ENCODE measurements around the gene SPTLC1. TPM values are rescaled to one million over a fixed set of nuclear protein-coding genes. Genes with fewer than 3 reads are reported as not detected.

Gene SPTLC1
- total and polyA plus RNA-seq, 3 donors from 2014 or later, result 71.6 to 104 (median 77.1) TPM

DNA sequence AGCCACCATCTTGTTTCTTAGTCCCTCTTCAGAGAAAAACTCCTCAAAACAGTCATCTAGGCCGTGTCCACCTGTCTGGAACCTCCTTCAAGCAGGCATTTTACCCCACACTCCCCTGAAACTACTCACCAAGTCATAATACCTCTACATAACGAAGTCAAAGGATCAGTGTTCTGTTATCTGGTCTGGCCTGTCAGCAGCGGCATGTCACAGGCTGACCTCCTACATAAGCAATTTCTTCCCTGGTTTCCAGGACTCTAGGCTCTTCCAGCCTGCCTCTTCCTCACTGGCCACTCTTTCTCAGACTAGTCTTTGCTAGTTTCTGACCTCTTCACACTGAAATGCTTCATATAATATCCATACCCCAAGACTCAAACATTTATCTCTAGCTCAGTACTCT, 72.2 kb downstream of the SPTLC1 start:
- DNase-seq, result no peak
- Histone ChIP-seq H3K27ac (no peak overlapping the region), H3K27me3 (no peaks in the 10 kb centered on the region), H3K36me3 (ENCODE audit: low read depth, missing control alignments) (no peaks in the 10 kb centered on the region), H3K4me1 (no peaks in the 10 kb centered on the region), H3K9me3 (no peaks in the 10 kb centered on the region), H3K4me3 (no peak overlapping the region)
- intact Hi-C loops (cut with DNase I; ENCODE audit: low total_unique reads), result no loop called here
- TF ChIP-seq CTCF (IDR thresholded peaks at IDR 0.05), result no peak
- TF ChIP-seq POLR2A (IDR thresholded peaks at IDR 0.05), result no peak
- WGBS, 2 donors, result 90 to 97% methylated on average over 3 of the region's 3 CpGs

GRCh38 chr9:92042260-92042659, 73.0 kb downstream of the SPTLC1 start:
- 87 to 100% methylated on average over 1 of the region's 1 CpG for WGBS, 2 donors
- Histone ChIP-seq H3K27ac (no peak overlapping the region), H3K36me3 (ENCODE audit: low read depth, missing control alignments) (no peaks in the 10 kb centered on the region), H3K9me3 (no peaks in the 10 kb centered on the region), H3K4me3 (no peak overlapping the region), H3K27me3 (no peaks in the 10 kb centered on the region), H3K4me1 (no peaks in the 10 kb centered on the region)
- TF ChIP-seq CTCF (IDR thresholded peaks at IDR 0.05) (no peak), POLR2A (IDR thresholded peaks at IDR 0.05) (no peak)
- intact Hi-C loops (cut with DNase I; ENCODE audit: low total_unique reads), result no loop called here
- DNase-seq, result no peak

DNA sequence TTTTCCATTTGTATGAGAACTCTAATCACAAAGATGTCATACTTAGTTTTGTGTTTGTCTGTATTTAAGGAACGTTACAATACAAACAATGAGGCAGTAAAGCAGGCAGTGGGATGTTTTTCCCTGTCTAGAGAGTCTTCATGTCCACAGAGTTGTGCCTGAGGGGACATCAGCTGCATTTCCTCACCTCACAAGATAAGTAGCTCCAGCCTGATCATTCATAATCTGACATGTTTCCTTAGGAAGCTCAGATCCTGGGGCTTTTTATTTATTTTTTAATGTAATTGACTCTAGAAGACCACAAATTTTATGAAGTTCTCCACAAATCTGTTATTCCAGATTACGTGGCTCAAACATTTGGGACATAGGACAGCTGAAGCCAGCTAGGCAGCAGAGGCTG, 78.5 kb downstream of the SPTLC1 start:
- no peak overlapping the region for H3K4me3 ChIP-seq
- no peaks in the 10 kb centered on the region for H3K9me3 ChIP-seq
- H3K4me1 ChIP-seq, result no peaks in the 10 kb centered on the region
- no peaks in the 10 kb centered on the region for H3K36me3 ChIP-seq (ENCODE audit: low read depth, missing control alignments)
- TF ChIP-seq CTCF (IDR thresholded peaks at IDR 0.05) (no peak), POLR2A (IDR thresholded peaks at IDR 0.05) (no peak)
- no peaks in the 10 kb centered on the region for H3K27me3 ChIP-seq
- WGBS, 2 donors, result 86 to 88% methylated on average over 2 of the region's 2 CpGs
- DNase-seq, result no peak
- H3K27ac ChIP-seq, result no peak overlapping the region
- intact Hi-C loops (cut with DNase I; ENCODE audit: low total_unique reads), result no loop called here

GRCh38 chr9:92036411-92036746, 78.8 kb downstream of the SPTLC1 start:
- TF ChIP-seq CTCF (IDR thresholded peaks at IDR 0.05), result no peak
- no peak for TF ChIP-seq POLR2A (IDR thresholded peaks at IDR 0.05)
- no peak for DNase-seq
- H3K36me3 ChIP-seq (ENCODE audit: low read depth, missing control alignments), result no peaks in the 10 kb centered on the region
- 90 to 98% methylated on average over 5 of the region's 5 CpGs for WGBS, 2 donors
- H3K27me3 ChIP-seq, result no peaks in the 10 kb centered on the region
- H3K9me3 ChIP-seq, result no peaks in the 10 kb centered on the region
- H3K27ac ChIP-seq, result no peak overlapping the region
- intact Hi-C loops (cut with DNase I; ENCODE audit: low total_unique reads), result no loop called here
- H3K4me1 ChIP-seq, result no peaks in the 10 kb centered on the region
- no peak overlapping the region for H3K4me3 ChIP-seq

- no peaks in the 10 kb centered on the region for H3K4me1 ChIP-seq
- intact Hi-C loops (cut with DNase I; ENCODE audit: low total_unique reads), result no loop called here
- WGBS, 2 donors, result 69 to 71% methylated on average over 12 of the region's 12 CpGs
- DNase-seq, result no peak
- H3K9me3 ChIP-seq, result no peaks in the 10 kb centered on the region
- H3K36me3 ChIP-seq (ENCODE audit: low read depth, missing control alignments), result no peaks in the 10 kb centered on the region
- H3K27ac ChIP-seq, result no peak overlapping the region
- H3K4me3 ChIP-seq, result no peak overlapping the region
- H3K27me3 ChIP-seq, result no peaks in the 10 kb centered on the region
- TF ChIP-seq POLR2A (IDR thresholded peaks at IDR 0.05), result no peak
- TF ChIP-seq CTCF (IDR thresholded peaks at IDR 0.05), result no peak
Observed at GRCh38 chr9:92035687-92036410, 79.4 kb downstream of the SPTLC1 start.

Data from testis (tissue), 3 donors.